ENCODE results near the gene CDA.

GRCh38 chr1:20661207-20662109, 72.6 kb downstream of the CDA start, which contains the start of gene DDOST:
- TF ChIP-seq CTCF (IDR thresholded peaks at IDR 0.05) (peak in 1 of 3 donors; percentile 56), POLR2A (IDR thresholded peaks at IDR 0.05) (peak; percentile 36), EP300 (IDR thresholded peaks at IDR 0.05) (no peak)
